HG02885 (cell line): ENCODE results near the gene AOC1.
"Not testable (repeated sequence)": the region's sequence is repeated elsewhere in the genome, so short reads cannot be mapped to it uniquely, and the experiment has no call there.

Source experiments
- ATAC-seq: cut with Tn5 transposase; IDR thresholded peaks from one replicate; pipeline ENCODE4 v1.9.1; 2021; ENCODE audit warnings: mild to moderate bottlenecking; ENCODE audit not compliant: unreplicated experiment, poor library complexity

The AOC1 gene

GRCh38 chr7:150852371-150852905, at the start of gene AOC1:
AOC1 (plus strand) TSS chr7:150852517; CDS start chr7:150856471, 3,954 bp downstream.
- no peak for ATAC-seq

GRCh38 chr7:150803161-150803860, 49.0 kb upstream of the AOC1 start:
- ATAC-seq: no peak

- no peak for ATAC-seq
Observed at GRCh38 chr7:150804802-150805201, 47.5 kb upstream of the AOC1 start.

- ATAC-seq: no peak
Observed at GRCh38 chr7:150805864-150806263, 46.5 kb upstream of the AOC1 start.

GRCh38 chr7:150806454-150806853, 45.9 kb upstream of the AOC1 start:
- ATAC-seq: no peak

- ATAC-seq: no peak
Observed at GRCh38 chr7:150806863-150807262, 45.5 kb upstream of the AOC1 start.

- ATAC-seq: not testable (repeated sequence)
Observed at GRCh38 chr7:150807616-150808438, 44.5 kb upstream of the AOC1 start.

GRCh38 chr7:150814328-150815001, 37.9 kb upstream of the AOC1 start:
- no peak for ATAC-seq

- no peak for ATAC-seq
Observed at GRCh38 chr7:150818971-150819370, 33.3 kb upstream of the AOC1 start.

GRCh38 chr7:150820148-150820547, 32.2 kb upstream of the AOC1 start:
- no peak for ATAC-seq

GRCh38 chr7:150820578-150821198, 31.6 kb upstream of the AOC1 start:
- no peak for ATAC-seq

- no peak for ATAC-seq
Observed at GRCh38 chr7:150823043-150823442, 29.3 kb upstream of the AOC1 start.

- no peak for ATAC-seq
Observed at GRCh38 chr7:150823484-150824126, 28.7 kb upstream of the AOC1 start.

GRCh38 chr7:150824379-150825177, 27.7 kb upstream of the AOC1 start:
- no peak for ATAC-seq

- ATAC-seq: no peak
Observed at GRCh38 chr7:150826061-150826849, 26.1 kb upstream of the AOC1 start.

- ATAC-seq: no peak
Observed at GRCh38 chr7:150828384-150828783, 23.9 kb upstream of the AOC1 start.

- ATAC-seq: no peak
Observed at GRCh38 chr7:150829426-150829825, 22.9 kb upstream of the AOC1 start.

- ATAC-seq: no peak
Observed at GRCh38 chr7:150830937-150831336, 21.4 kb upstream of the AOC1 start.
